SK-N-SH treated with all-trans-retinoic acid at 6 μM for 48 hours (cell line): ENCODE results near the gene DTNB.

Source experiments
- ATAC-seq: fragments of 200-7000 bp; cut with Tn5 transposase; 3 replicates; pipeline ENCODE4 v1.9.1; 2020; ENCODE audit warnings: mild to moderate bottlenecking, moderate library complexity
- CREB5 ChIP-seq: fragments of 250-450 bp; sonication (Bioruptor Pico); IDR thresholded peaks from 2 replicates; pipeline ENCODE4 v1.5.1; 2020; ENCODE audit warnings: low read depth, mild to moderate bottlenecking, moderate library complexity
- CSDC2 ChIP-seq: fragments of 250-450 bp; sonication (Bioruptor Pico); IDR thresholded peaks from 2 replicates; pipeline ENCODE4 v1.5.0; 2020; ENCODE audit warnings: mild to moderate bottlenecking, moderate library complexity
- CSRNP3 ChIP-seq: fragments of 250-450 bp; sonication (Bioruptor Pico); IDR thresholded peaks from 2 replicates; pipeline ENCODE4 v1.5.1; 2021; ENCODE audit warnings: mild to moderate bottlenecking, moderate library complexity
- ESRRG ChIP-seq: fragments of 250-450 bp; sonication (Bioruptor Pico); IDR thresholded peaks from 2 replicates; pipeline ENCODE4 v1.6.1; 2021; ENCODE audit warnings: mild to moderate bottlenecking
- ISL1 ChIP-seq: fragments of 250-450 bp; sonication (Bioruptor Pico); IDR thresholded peaks from 2 replicates; pipeline ENCODE4 v2.1.2; 2022; ENCODE audit warnings: mild to moderate bottlenecking, moderate library complexity
- OSR1 ChIP-seq: fragments of 250-450 bp; sonication (Bioruptor Pico); IDR thresholded peaks from 2 replicates; pipeline ENCODE4 v1.8.0; 2022; ENCODE audit warnings: moderate library complexity, mild to moderate bottlenecking, inconsistent platforms
- PPARA ChIP-seq: fragments of 250-450 bp; sonication (Bioruptor Pico); IDR thresholded peaks from 2 replicates; pipeline ENCODE4 v1.5.0; 2020; ENCODE audit warnings: mild to moderate bottlenecking, borderline replicate concordance
- RARB ChIP-seq: fragments of 250-450 bp; sonication (Bioruptor Pico); IDR thresholded peaks from 2 replicates; pipeline ENCODE4 v1.8.0; 2021; ENCODE audit warnings: mild to moderate bottlenecking, moderate library complexity
- SNAI2 ChIP-seq: fragments of 250-450 bp; sonication (Bioruptor Pico); IDR thresholded peaks from 2 replicates; pipeline ENCODE4 v1.5.0; 2020; ENCODE audit warnings: mild to moderate bottlenecking, moderate library complexity
- TCF4 ChIP-seq: fragments of 250-450 bp; sonication (Bioruptor Pico); IDR thresholded peaks from 2 replicates; pipeline ENCODE4 v1.8.0; 2021; ENCODE audit warnings: mild to moderate bottlenecking, moderate library complexity, borderline replicate concordance
- TOX ChIP-seq: fragments of 250-450 bp; sonication (Bioruptor Pico); IDR thresholded peaks from 2 replicates; pipeline ENCODE4 v1.8.0; 2021; ENCODE audit warnings: mild to moderate bottlenecking, moderate library complexity, borderline replicate concordance
- TSHZ2 ChIP-seq: fragments of 250-450 bp; sonication (Bioruptor Pico); IDR thresholded peaks from 2 replicates; pipeline ENCODE4 v1.5.0; 2020; ENCODE audit warnings: mild to moderate bottlenecking, moderate library complexity
- ZC3H10 ChIP-seq: fragments of 250-450 bp; sonication (Bioruptor Pico); IDR thresholded peaks from 2 replicates; pipeline ENCODE4 v1.5.1; 2021; ENCODE audit warnings: mild to moderate bottlenecking, moderate library complexity
- ZFP3 ChIP-seq: fragments of 250-450 bp; sonication (Bioruptor Pico); IDR thresholded peaks from 2 replicates; pipeline ENCODE4 v1.5.0; 2020; ENCODE audit warnings: mild to moderate bottlenecking, moderate library complexity
- ZNF565 ChIP-seq: fragments of 450-650 bp; formaldehyde crosslinking; conservative IDR thresholded peaks from 2 replicates; pipeline ENCODE4 v1.5.0; 2020; ENCODE audit warnings: low read depth, mild to moderate bottlenecking, moderate library complexity
- ZNF8 ChIP-seq: fragments of 450-650 bp; formaldehyde crosslinking; IDR thresholded peaks from 2 replicates; pipeline ENCODE4 v1.5.0; 2020; ENCODE audit warnings: mild to moderate bottlenecking, moderate library complexity

DTNB gene

GRCh38 chr2:25330273-25330672 lies 343.1 kb downstream of the DTNB start (continued):
- TF ChIP-seq TSHZ2 (CRISPR knock-in tag) = no peak
- TF ChIP-seq OSR1 (CRISPR knock-in tag) = no peak
- TF ChIP-seq ESRRG (CRISPR knock-in tag) = no peak
- no peak for TF ChIP-seq PPARA (CRISPR knock-in tag)
- no peak for TF ChIP-seq TCF4 (CRISPR knock-in tag)
- TF ChIP-seq CSDC2 (CRISPR knock-in tag) = no peak
- no peak for TF ChIP-seq SNAI2 (CRISPR knock-in tag)
- no peak for TF ChIP-seq ISL1 (CRISPR knock-in tag)
- TF ChIP-seq CREB5 (CRISPR knock-in tag) = no peak

- TF ChIP-seq CSRNP3 (no peak), SNAI2 (CRISPR knock-in tag) (no peak), ZNF565 (CRISPR knock-in tag) (no peak), ZC3H10 (CRISPR knock-in tag) (no peak), ZFP3 (no peak), TCF4 (CRISPR knock-in tag) (no peak), ZNF8 (CRISPR knock-in tag) (no peak), TSHZ2 (CRISPR knock-in tag) (no peak), RARB (no peak), TOX (no peak), ESRRG (CRISPR knock-in tag) (no peak)
- no peak for ATAC-seq
These were observed 345.0 kb downstream of the DTNB start for GRCh38 chr2:25328152-25329085.
